Naive thymus-derived CD8-positive, alpha-beta T cell (primary cell): ENCODE measurements around the gene DRAM1. TPM values are rescaled to one million over a fixed set of nuclear protein-coding genes. Genes with fewer than 3 reads are reported as not detected.

Source experiments
- ATAC-seq, 2 donors: fragments of 150-1000 bp; cut with Tn5 transposase in 1 of 2; sonication (Bioruptor Pico), chemical (Tn5 transposase) in 1 of 2; 1 replicate in 1 of 2; 2 replicates in 1 of 2; pipeline ENCODE4 v1.10.0; 2021; ENCODE audit warnings: mild to moderate bottlenecking in 2 of 2, moderate library complexity in 2 of 2
- POLR2A ChIA-PET: fragments of 350-600 bp; sonication (Branson Sonifier 250); formaldehyde crosslinking; loops from one replicate; lab custom pipeline; 2021; ENCODE audit warnings: antibody characterized with exemption; lab: Charles Lee
- DNase-seq, 10 donors: peaks; one replicate each; pipeline versions ENCODE4 v3.0.0 to v3.0.0-alpha.2; 2020 to 2022
- H3K27ac Mint-ChIP-seq, 10 donors: one replicate each; pipeline ENCODE4 v1.8.0; 2020 to 2022; ENCODE audit warnings: mild to moderate bottlenecking in 10 of 10, mixed read lengths in 10 of 10, moderate library complexity in 4 of 10, inconsistent platforms in 1 of 10
- H3K27me3 Mint-ChIP-seq, 5 donors: one replicate each; pipeline ENCODE4 v1.8.0; 2021 to 2022; ENCODE audit warnings: mixed read lengths in 5 of 5
- H3K36me3 Mint-ChIP-seq, 3 donors: one replicate each; pipeline ENCODE4 v1.8.0; 2020 to 2022; ENCODE audit warnings: mixed read lengths in 3 of 3, mild to moderate bottlenecking in 2 of 3, inconsistent platforms in 1 of 3
- H3K4me1 Mint-ChIP-seq, 4 donors: one replicate each; pipeline ENCODE4 v1.8.0; 2021 to 2022; ENCODE audit warnings: mixed read lengths in 4 of 4
- H3K4me3 Mint-ChIP-seq, 10 donors: one replicate each; pipeline ENCODE4 v1.8.0; 2020 to 2022; ENCODE audit warnings: mild to moderate bottlenecking in 10 of 10, mixed read lengths in 10 of 10, moderate library complexity in 6 of 10, inconsistent platforms in 1 of 10
- H3K9me3 Mint-ChIP-seq, 9 donors: one replicate each; pipeline ENCODE4 v1.8.0; 2020 to 2022; ENCODE audit warnings: mixed read lengths in 9 of 9, mild to moderate bottlenecking in 3 of 9, inconsistent platforms in 1 of 9, moderate library complexity in 1 of 9
- polyA plus RNA-seq, 3 donors: library from polyadenylated mRNA; unstranded; fragments of 300-500 nt; fragmentation: Illumina TruSeq; gene quantifications; one replicate each; pipeline ENCODE4 v1.2.3, GENCODE V29; 2021
- total RNA-seq, 8 experiments: library from RNA in 2 of 8; stranded (reverse) in 2 of 8; gene quantifications; one replicate each; pipeline ENCODE4 v1.2.3 and lab custom pipeline; 2021 to 2026

DRAM1 gene
- total and polyA plus RNA-seq, 5 experiments from 2014 or later, result 1.2 to 3.3 (median 1.6) TPM

DNA sequence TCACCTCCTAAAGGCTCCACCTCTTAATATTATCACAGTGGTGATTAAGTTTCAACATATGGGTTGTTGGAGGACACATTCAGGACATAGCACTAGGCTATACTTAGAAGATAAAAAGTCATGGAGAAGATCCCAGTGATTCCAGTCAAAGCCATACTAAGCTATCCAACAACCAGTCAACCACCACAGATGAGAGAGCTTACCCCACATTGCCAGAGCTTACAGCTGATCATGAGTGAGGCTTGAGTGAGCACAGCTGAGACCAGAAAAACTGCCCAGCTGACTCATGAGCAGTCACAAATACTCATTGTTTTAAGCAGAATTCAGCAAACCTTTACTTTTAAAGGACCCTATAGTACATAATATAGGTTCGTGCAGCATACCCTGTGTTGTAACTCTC, 85.1 kb downstream of the DRAM1 start:
- H3K4me3 Mint-ChIP-seq, result no peak overlapping the region
- H3K27ac Mint-ChIP-seq, result no peak overlapping the region
- H3K27me3 Mint-ChIP-seq, result peaks cover 0 to 2% (median 0%) of the 10 kb centered on the region in 5 donors
- peaks cover 0 to 16% (median 7%) of the 10 kb centered on the region in 9 donors for H3K9me3 Mint-ChIP-seq
- H3K36me3 Mint-ChIP-seq, result peaks cover 0 to 14% (median 6%) of the 10 kb centered on the region in 3 donors
- ATAC-seq, result no peak
- peaks cover 0 to 7% (median 4%) of the 10 kb centered on the region in 4 donors for H3K4me1 Mint-ChIP-seq
- POLR2A ChIA-PET, result no interaction called here
- no peak for DNase-seq

DNA sequence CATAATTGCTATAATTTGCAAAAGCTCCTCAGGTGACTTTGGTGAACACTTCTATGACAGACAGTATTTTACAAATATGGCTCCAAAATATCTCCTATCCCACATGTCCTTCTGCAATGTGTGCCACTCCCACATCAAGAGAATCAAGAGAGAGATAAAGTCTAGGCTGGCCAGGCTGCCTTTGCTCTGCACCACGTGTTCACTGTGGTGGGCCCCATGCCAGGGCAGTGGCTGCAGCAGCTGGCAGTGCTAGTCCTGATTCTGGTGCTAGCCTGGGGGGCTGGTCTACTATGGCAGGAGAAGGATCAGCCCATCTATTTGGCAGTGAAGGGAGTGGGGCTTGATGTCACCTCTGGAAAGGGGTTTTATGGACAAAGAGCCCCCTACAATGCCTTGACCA, 86.3 kb downstream of the DRAM1 start:
- POLR2A ChIA-PET, result no interaction called here
- peaks cover 0 to 12% (median 6%) of the 10 kb centered on the region in 3 donors for H3K36me3 Mint-ChIP-seq
- no peak for DNase-seq
- H3K4me1 Mint-ChIP-seq, result peaks cover 2 to 16% (median 14%) of the 10 kb centered on the region in 4 donors
- no peak for ATAC-seq
- peaks cover 0 to 16% (median 6%) of the 10 kb centered on the region in 9 donors for H3K9me3 Mint-ChIP-seq
- no peak overlapping the region for H3K4me3 Mint-ChIP-seq
- H3K27ac Mint-ChIP-seq, result no peak overlapping the region
- H3K27me3 Mint-ChIP-seq, result peaks cover 0 to 2% (median 0%) of the 10 kb centered on the region in 5 donors

DNA sequence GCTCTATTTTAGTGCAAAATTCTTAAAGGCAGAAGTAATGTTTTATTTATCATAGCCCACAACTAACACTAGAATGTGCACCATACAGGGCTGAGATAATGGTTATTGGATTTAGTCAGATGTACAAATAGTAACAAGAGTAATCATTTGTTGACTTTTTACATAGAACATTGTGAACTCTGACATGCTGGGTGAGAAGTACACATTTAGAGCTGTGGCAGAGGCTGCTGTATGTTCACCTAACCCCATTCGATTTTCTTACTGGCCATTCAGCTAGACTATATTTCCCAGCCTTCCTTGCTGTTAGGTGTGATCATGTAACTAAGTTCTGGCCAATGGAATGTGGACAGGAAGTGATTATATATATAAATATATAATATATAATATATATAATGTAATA, 89.1 kb downstream of the DRAM1 start:
- POLR2A ChIA-PET, result interaction anchor here (0.9 kb wide), 1 partner anchor 12 kb away, joined by 3 read pairs; no protein-coding TSS in a partner anchor
- ATAC-seq (no peak), DNase-seq (no peak)
- Mint-ChIP-seq H3K27ac (peak overlapping the region in 1 of 10 donors; percentile 12), H3K36me3 (peaks cover 0 to 2% (median 0%) of the 10 kb centered on the region in 3 donors), H3K4me1 (peaks cover 2 to 18% (median 15%) of the 10 kb centered on the region in 4 donors), H3K27me3 (peaks cover 0 to 4% (median 1%) of the 10 kb centered on the region in 5 donors), H3K4me3 (no peak overlapping the region), H3K9me3 (peaks cover 0 to 3% (median 0%) of the 10 kb centered on the region in 9 donors)

DNA sequence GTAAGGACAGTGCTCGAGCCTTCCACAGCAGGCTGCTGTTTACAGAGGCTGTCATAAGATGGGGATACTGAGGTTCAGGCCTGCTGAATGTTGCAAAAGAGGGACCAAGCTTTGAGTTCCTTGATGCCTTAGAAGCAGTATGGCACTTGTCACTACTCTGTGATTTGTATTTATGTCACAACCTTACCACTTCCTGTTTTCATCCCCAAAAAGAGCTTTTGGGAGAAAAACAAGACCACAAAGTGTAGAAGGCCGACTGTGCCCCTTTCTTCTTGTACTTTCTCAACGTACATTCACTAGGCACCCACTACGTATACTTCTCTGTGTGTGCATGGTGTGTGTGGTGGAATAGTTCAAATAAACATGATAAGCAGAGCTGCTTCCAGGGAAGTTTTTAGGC, 90.1 kb downstream of the DRAM1 start:
- DNase-seq, result peak in 4 of 10 donors; percentile 17 to 68 (median 42)
- H3K27ac Mint-ChIP-seq, result peak overlapping the region in 4 of 10 donors; percentile 2 to 61 (median 24)
- peaks cover 0 to 3% (median 0%) of the 10 kb centered on the region in 9 donors for H3K9me3 Mint-ChIP-seq
- POLR2A ChIA-PET, result interaction anchor here (0.9 kb wide), 1 partner anchor 11 kb away, joined by 3 read pairs; no protein-coding TSS in a partner anchor
- H3K4me3 Mint-ChIP-seq, result peak overlapping the region in 1 of 10 donors; percentile 9
- H3K4me1 Mint-ChIP-seq, result peaks cover 2 to 18% (median 15%) of the 10 kb centered on the region in 4 donors
- peaks cover 0 to 6% (median 1%) of the 10 kb centered on the region in 5 donors for H3K27me3 Mint-ChIP-seq
- peaks cover 0 to 2% (median 0%) of the 10 kb centered on the region in 3 donors for H3K36me3 Mint-ChIP-seq
- ATAC-seq, result peak; percentile 59 to 76

DNA sequence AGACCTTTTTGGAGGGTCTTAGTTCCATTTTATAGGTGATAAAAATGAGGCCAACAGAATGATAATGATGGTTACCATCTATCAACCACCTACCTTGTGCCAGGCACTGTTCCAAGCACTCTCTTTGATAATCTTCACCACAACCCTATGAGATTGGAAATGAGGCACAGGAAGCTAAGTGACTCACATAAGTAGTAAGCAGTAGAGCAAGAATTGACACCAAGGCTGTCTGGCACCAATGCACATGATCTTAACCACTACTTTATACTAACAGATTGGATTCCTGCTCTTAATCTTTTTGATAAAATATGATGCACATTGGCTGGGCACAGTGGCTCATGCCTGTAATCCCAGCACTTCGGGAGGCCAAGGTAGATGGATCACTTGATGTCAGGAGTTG, 91.4 kb downstream of the DRAM1 start:
- peaks cover 0 to 2% (median 0%) of the 10 kb centered on the region in 3 donors for H3K36me3 Mint-ChIP-seq
- ATAC-seq (peak in 1 of 2 donors; percentile 64), DNase-seq (peak in 1 of 10 donors; percentile 3)
- no peak overlapping the region for H3K27ac Mint-ChIP-seq
- peaks cover 2 to 18% (median 15%) of the 10 kb centered on the region in 4 donors for H3K4me1 Mint-ChIP-seq
- H3K9me3 Mint-ChIP-seq, result peaks cover 0 to 3% (median 0%) of the 10 kb centered on the region in 9 donors
- H3K4me3 Mint-ChIP-seq, result no peak overlapping the region
- peaks cover 0 to 6% (median under 1%) of the 10 kb centered on the region in 5 donors for H3K27me3 Mint-ChIP-seq
- POLR2A ChIA-PET, result no interaction called here

Other genes with a start within 250 kb of the DRAM1 start
- 10 to 100 TPM; 14.6 to 17.9 TPM for gene CHPT1, start 179.9 kb upstream of the DRAM1 start, total RNA-seq
- 10 to 100 TPM in 2 of 3 donors, 1 to 10 TPM in 1; 5.4 to 33.6 (median 24.5) TPM for gene CHPT1, start 179.9 kb upstream of the DRAM1 start, polyA plus RNA-seq
- gene SYCP3, start 138.1 kb upstream of the DRAM1 start, total RNA-seq, result 1 to 10 TPM in 1 of 2 experiments, under 1 TPM in 1; 0.71 to 1.6 TPM
- under 1 TPM in 2 of 3 donors, not detected in 1; 0.07 to 0.32 TPM for gene SYCP3, start 138.1 kb upstream of the DRAM1 start, polyA plus RNA-seq
- 10 to 100 TPM; 55.9 to 64.2 TPM for gene GNPTAB, start 46.6 kb upstream of the DRAM1 start, total RNA-seq
- 10 to 100 TPM; 25.9 to 43.5 (median 40.9) TPM for gene GNPTAB, start 46.6 kb upstream of the DRAM1 start, polyA plus RNA-seq
- gene WASHC3, start 184.4 kb downstream of the DRAM1 start, total RNA-seq, result 10 to 100 TPM; 54.3 to 57.0 TPM
- 10 to 100 TPM; 89.3 to 97.2 (median 93.4) TPM for gene WASHC3, start 184.4 kb downstream of the DRAM1 start, polyA plus RNA-seq
- gene NUP37, start 242.5 kb downstream of the DRAM1 start, total RNA-seq, result 10 to 100 TPM; 20.4 to 20.5 TPM
- gene NUP37, start 242.5 kb downstream of the DRAM1 start, polyA plus RNA-seq, result 10 to 100 TPM; 23.0 to 34.4 (median 23.8) TPM
- 1 to 10 TPM; 1.3 to 1.8 TPM for gene PARPBP, start 242.6 kb downstream of the DRAM1 start, total RNA-seq
- gene PARPBP, start 242.6 kb downstream of the DRAM1 start, polyA plus RNA-seq, result 1 to 10 TPM; 1.2 to 2.1 (median 1.9) TPM